ENCODE measurements around the gene TCEA3.
A peak's percentile ranks its signal among the peaks of the same experiment; 100 is the strongest.

TCEA3 gene

DNA sequence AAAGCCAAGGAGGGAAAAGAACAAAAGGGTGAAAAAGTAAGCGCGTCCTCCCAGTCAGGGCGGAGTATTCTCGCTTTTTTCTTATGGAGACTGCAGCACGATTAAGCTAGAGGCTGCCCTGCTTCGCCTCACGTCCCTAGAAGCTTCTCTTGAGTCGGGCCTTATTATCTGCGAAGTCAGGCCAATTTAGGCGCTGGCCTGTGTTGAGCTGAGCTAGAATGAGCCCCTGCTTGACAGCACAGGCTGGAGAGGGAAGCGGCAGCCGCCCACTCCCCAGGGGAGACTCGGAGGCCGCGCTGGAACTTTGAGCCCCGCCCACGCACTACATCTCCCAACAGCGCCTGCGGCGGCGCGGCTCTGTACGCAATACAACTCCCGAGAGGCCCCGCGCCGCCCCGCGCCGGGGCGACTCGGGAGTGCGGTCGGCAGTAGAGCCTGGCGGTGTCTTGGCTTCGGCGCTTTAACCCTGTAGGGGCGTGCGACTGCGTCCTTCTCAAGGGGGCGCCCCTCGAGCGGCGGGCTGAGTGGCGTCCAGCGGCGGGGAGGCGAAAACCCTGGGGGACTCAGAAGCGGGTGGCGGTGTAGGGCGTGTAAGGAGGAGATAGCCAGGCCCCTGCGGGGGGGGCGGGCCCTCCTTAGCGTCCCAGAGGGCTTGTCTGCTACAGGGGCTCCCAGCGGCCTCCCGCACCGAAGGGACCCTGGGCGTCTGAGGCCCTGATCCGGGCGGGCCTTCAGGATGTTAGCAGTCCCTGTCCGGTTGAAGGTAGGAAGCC lies 55.8 kb downstream of the TCEA3 start:
- peak; percentile 76 to 80 (median 77) for DNase-seq (ENCODE audit: low read depth in 2 of 3, low spot score in 2 of 3)

DNA sequence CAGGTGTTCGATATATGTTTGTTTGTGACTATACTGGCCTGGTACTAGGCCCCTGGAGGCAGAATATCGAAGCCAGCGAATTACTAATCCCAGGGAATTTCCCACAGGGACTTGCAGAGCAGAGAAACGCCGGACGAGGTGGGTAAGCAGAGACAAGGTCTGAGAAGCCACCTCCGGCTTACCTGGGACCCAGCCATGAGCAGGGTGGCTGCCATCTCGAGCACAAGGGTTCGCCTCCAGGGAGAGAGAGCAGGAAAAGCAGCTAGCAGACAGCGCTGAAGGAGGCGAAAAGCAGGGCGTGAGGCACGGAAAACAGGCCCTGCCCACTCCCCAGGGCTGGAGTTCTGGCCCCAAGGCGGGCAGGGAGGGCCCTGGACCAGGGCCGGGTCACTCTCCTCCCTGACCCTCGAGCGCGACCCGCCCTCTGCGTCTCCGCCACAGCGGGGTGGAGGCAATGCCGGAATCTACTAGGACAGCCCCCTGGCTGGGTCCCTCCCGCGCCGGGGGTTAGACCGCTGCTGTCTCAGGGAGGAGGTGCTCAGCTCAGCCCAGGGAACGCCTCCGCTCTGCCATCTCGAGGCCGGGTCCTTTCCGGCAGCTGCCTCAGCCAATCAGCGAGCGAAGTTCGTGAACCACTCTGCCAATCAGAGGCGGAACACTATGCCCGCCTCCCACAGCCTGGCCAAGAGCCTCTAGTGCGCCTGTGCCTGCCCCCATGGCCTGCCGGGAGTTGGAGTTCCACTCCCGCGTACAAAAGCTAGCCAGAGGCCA lies 56.6 kb downstream of the TCEA3 start:
- DNase-seq (ENCODE audit: low read depth in 2 of 3, low spot score in 2 of 3), result peak; percentile 81 to 93 (median 89)

DNA sequence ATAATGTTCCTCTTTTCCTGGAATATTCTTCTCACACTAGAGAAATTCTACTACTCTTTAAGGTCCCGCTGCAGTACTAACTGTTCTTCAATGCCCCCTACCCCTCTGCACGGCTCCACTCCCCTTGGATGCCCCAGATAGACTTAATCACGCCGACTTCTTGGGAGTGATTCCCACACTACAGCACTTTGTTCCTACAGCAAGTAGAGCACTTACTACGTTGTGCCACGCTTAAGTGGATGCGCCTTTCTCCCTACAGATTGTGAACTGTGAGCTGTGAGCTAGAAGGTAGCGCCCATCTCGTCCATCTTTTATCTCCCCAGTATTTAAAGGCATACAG lies 57.1 kb downstream of the TCEA3 start:
- no peak for DNase-seq (ENCODE audit: low read depth in 2 of 3, low spot score in 2 of 3)

DNA sequence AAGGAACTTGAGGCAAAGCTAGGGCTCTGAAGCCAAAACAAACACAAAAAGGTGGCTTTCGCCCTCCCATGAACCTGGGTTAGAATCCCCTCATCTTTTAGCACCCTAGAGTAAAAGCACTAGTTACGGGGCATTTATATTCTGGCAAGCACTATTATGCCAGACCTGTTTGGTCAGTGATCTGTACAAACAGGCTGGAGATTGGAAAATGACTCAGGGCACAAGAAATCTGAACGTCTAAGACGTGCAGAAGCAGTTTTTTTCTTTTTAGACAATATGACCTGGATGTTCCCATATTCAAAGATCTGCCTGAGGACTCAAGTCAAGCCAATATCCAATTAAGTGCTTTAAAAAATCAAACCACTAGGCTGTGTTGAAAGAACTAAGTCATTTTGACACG lies 58.0 kb downstream of the TCEA3 start:
- no peak for DNase-seq (ENCODE audit: low read depth in 2 of 3, low spot score in 2 of 3)

DNA sequence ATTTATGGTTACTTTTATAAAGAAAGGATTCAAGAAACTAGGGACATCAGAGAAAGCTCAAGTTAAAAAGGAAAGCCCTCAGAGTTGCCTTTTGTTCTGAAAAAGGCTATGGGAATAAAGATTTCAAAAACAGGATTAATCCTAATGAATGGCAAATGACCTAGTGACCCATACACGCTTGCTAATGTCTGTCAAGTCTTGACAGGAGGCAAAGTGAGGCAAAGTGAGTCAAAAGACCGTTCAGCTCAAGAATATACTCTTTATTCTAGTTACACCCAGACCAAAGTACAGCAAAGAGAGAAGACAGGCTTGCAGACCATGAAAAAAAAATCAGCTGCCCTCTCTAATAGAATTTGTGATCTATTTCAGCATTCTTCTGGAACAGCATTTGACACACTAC lies 58.4 kb downstream of the TCEA3 start:
- DNase-seq (ENCODE audit: low read depth in 2 of 3, low spot score in 2 of 3), result no peak

DNA sequence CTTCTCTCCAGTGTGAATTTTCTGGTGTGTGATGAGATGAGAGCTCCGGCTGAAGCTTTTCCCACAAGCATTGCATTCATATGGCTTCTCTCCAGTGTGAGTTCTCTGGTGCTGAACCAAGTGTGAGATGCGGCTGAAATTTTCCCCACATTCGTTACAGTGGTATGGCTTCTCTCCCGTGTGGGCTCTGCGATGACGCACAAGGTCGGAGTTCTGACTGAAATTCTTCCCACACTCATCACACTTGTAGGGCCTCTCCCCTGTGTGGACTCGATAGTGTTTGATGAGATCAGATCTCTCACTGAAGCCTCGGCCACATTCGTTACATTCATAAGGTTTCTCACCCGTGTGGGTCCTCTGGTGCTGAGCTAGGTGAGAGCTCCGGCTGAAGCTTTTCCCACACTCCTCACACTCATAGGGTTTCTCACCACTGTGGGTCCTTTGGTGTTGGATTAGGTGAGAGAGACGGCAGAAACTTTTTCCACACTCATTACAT lies 62.3 kb downstream of the TCEA3 start:
- DNase-seq (ENCODE audit: low read depth in 2 of 3, low spot score in 2 of 3), result no peak

DNA sequence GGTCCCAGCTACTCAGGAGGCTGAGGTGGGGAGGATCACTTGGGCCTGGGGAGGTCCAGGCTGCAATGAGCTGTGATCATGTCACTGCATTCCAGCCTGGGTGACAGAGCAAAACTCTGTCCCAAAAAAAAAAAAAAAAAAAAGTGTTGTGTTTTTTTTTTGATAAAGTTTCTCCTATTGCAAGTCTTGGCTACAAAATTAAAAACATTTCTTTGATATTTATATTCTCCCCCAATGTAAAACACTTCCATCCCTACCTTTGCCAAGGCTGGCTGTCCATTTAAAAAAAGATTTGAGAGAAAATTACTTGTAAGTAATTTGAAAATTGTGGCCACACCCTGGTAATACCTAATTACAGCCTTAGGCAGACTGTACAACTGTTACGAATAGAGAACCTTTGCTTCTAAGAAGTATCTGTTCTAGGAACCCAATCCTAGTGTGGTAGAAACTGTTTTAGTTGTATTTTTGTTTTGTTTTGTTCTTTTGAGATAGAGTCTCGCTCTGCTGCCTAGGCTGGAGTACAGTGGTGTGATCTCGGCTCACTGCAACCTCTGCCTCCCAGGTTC lies 66.2 kb downstream of the TCEA3 start:
- DNase-seq (ENCODE audit: low read depth in 2 of 3, low spot score in 2 of 3), result no peak

DNA sequence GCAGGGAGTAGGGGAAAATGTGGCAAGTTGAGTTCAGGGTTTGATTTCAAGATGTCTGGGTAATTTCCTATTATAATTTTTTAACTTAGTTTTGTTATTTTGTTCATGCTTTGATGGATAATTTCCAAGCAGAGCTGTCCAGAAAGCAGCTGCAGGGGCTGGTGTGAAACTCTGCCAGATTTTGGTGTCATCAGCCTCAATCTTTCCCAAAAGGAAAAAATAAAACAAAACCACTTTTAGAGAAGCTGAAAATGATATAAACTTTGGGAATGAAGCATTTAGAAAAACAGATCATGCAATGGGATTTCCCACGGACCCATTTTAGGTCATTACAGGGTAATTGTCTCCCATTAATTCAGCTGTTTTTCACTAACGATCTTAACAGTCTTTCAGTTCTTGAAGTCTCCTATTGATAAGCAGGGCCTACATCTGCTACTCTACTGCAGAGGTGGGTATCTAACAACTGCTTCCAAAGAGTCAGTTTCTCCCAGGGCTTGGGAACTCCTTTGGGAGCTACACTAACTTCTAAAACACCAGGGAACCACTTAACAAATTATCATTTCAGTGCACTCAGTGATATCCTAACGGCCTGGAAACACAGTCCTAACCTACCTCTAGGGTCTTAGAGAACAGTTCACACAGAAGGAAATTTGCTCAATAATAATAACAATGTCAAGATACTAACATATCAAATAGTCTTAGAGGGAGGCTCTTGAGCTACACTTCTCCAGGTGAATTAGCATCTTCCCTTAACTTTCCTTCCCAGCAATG lies 67.2 kb downstream of the TCEA3 start:
- no peak for DNase-seq (ENCODE audit: low read depth in 2 of 3, low spot score in 2 of 3)

DNA sequence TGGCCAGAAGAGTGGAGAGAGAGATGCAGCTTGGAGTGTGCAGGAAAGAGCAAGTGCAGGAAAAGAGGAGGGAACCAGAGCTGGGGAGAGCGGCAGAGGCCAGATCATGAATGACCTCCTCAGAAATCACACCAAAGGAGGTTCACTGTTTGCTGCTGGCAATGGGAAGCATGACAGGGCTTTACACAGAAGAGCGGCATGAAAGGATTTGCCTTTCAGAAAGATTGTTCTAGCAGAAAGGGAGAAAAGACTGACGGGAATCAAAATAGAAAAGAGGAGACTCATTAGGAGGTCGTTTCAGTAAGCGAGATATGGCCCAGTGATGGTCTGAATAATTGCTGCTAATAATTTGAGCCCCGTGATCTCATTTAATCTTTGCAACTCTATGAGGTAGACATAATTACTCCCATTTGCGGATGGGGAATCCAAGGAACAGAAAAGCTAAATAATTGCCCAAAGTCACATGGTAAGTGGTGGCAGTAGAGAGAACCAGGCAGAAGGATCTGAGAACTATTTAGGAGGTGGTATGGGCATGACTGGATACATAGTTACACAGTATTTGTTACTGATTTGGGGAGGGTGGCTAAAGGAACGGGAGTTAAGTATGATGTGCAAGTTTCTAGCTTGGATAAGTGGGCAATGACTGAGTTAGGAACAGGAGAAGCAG lies 67.9 kb downstream of the TCEA3 start:
- no peak for DNase-seq (ENCODE audit: low read depth in 2 of 3, low spot score in 2 of 3)

DNA sequence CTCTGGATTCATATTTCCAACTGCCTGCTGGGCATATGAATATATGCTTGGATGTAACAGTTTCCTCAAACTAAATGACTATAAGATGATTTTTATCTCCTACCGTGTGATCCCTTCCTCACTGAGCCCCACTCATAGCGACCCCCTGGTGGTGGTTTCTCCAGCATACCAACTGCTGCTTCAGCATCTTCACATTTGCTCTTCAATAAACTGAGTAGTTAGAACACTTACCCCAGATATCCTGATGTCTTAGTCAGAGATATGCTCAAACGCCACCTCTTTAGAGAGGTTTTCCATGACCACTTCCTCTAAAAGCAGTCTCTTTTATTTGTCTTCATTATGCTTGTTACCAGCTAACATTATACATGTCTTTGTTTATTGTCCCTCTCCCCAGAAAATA lies 70.3 kb downstream of the TCEA3 start:
- DNase-seq (ENCODE audit: low read depth in 2 of 3, low spot score in 2 of 3), result no peak

DNA sequence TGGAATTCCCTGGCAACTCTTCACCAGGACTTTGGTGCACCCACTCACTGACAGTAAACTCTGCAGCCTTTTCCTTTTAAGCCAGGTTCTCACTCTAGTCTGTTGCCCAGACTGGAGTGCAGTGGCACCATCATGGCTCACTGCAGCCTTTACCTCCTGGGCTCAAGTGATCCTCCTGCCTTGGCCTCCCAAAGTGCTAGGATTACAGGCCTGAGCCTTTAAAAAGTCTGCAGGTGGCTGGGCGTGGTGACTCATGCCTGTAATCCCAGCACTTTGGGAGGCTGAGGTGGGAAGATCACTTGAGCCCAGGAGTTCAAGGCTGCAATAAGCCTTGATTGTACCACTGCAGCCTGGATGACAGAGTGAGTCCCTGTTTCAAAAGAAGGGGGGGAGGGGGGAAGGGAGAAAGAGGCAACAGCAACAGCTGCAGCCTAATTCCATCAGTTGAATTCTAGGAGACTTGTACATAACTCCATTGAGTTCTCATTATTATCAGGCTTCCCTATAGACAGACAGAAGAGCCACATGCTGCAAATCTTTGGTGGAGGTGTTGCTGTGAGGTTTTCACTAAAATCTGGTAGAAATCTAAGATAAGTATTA lies 72.4 kb downstream of the TCEA3 start:
- no peak for DNase-seq (ENCODE audit: low read depth in 2 of 3, low spot score in 2 of 3)

DNA sequence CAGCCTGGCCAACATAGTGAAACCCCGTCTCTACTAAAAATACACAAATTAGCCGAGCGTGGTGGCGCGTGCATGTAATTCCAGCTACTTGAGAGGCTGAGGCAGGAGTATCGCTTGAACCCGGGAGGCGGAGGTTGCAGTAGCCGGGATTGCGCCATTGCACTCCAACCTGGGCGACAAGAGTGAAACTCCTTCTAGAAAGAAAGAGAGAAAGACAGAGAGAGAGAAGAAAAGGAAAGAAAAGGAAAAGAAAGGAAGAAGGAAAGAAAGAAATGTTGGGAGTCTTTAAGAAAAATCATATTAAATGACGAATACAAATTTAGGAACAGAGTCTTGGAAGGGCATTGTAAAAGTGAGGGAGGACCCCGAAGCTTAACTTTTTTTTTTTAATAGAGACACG lies 78.6 kb downstream of the TCEA3 start:
- DNase-seq (ENCODE audit: low read depth in 2 of 3, low spot score in 2 of 3), result no peak

DNA sequence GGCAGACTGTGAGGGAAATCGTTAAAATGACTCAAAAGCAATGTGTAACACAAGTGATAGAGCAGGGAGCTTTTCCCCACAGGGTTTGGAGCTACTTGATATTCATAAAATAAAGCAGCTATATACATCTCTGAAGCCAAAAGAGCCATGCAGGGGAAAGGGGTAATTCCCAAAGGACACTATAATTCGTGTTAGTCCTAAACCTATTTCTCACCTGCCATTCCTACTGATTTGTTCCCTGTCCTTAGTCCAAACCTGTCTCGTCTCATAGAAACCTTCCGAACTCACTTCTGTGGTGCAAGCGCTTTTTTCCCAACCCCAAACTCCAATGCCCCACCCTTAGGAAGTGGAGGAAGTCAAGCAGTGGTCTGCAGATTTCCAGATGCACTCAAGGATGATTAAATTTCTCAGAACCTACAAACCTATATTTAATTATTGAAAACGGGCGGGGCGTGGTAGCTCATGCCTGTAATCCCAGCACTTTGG lies 79.5 kb downstream of the TCEA3 start:
- no peak for DNase-seq (ENCODE audit: low read depth in 2 of 3, low spot score in 2 of 3)

DNA sequence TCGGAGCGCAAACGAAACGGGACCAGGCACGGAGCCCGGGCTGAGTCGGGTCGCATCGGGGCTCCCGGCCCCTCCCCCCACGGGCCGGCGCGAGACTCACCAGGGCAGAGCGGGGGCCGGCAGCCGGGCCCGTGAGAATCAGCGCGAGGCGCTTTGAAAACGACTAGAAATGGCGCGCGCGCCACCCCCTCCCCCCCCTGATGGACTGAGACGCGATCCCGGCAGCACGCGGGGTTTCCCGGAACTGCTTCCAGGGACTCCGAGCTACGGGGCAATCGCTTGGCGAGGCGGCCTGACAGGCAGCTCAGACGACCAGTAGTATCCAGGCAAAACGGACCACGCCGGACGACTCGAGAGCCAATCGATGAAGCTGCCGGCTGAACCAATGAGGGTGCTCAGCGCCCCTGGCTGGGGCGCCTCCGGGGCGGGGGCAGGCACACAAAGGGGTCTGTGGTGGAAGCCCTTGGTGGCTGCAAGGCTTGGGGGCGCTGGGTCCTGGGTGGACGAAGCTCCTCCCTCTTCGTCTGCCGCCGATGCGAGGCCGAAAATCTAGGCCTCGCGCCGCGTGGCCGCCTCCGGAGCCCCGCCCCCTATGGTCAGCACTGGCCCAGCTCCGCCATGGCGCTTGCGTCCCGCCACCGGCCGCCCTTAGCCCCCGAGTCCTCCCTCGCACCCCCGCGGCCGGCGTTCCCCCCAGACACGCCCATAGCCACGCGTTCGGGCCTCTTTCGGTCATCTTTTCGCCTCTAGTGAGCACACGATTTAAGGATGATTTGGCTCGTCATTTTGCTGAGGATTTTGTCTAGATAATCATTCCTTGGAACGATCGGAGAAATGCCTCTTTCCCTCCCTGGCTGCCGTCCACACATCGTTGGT lies 80.2 kb downstream of the TCEA3 start, which contains the start of gene HNRNPR:
Gene HNRNPR, minus strand, starts transcription at position 174 of the 876 bp plus-strand sequence. CDS start 3,276 bp downstream, outside the sequence.
- peak; percentile 95 to 98 (median 97) for DNase-seq (ENCODE audit: low read depth in 2 of 3, low spot score in 2 of 3)

DNA sequence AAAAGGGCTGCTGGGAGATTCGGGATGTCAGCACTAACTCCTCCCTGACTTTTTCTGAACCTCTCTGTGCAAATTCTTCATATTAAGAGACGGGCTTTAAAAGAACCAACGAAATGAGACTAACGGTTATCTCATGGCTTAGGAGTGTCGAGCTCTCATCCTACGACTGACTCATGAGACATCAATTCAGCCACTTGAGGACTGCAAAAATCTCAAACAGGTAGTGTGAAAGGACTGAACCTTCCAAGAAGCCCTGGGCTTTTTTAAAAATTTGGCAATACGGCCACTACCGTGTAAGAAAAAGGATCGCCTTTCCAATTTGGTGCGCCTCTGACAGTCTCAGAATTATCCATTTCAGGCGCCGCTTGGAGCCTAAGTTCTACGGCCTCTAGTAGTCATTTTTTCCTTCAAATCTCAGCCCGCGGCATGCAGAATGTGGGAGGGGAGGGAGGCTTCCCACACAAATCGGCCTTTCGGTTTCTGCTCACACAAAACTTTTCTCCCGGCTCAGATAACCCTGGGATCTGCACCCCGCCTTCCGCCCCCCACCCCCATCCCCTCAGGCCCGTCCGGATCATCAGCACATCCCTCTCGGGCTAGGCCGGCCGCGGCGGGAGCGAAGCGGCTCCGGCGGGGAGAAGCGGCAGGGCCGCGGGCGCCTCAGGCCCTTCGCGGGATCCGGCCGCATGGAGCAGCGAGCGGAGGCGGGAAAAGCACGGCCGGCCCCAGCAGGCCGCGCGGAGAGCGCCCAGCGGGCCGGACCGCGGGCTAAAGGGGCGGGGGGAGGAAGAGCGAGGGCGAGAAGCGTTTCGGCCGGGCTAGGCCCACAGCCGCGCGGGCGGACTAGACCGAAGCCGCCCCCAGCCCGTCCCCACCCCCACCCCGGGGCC lies 81.1 kb downstream of the TCEA3 start:
- peak; percentile 36 to 40 (median 37) for DNase-seq (ENCODE audit: low read depth in 2 of 3, low spot score in 2 of 3)

DNA sequence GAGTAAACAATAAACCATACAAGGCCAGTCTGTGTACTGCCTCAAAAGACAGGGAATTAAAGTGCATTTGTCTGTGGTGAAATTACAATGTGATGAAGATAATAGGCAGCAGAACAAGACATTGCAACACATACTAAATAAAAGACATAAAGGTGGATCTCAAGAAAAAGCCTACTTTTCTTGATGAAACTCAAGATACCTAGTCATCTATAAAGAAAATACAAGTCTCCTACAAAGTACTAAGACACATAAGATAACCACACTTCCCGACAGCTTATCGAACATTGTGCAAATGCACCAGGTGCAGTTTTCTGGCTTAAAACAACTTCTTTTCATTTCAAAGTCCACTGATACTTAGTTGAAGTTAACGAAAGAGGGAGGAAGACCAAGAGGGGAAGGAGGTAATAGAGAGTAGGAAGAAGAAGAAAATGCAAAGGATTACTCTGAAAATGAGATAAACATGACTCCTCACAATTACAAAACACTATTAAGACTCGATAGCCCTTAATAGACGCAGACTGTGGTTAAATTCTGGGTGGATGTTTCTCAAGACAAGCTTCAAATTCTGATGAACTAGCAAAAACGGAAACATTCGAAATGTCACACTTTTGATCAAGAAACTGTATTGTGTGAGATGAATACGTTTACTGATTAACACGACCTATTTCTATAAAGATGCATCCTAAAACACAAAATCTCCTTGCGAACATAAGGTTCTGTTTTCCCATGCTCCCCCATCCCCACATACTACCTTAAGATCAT lies 82.4 kb downstream of the TCEA3 start:
- DNase-seq (ENCODE audit: low read depth in 2 of 3, low spot score in 2 of 3), result no peak

DNA sequence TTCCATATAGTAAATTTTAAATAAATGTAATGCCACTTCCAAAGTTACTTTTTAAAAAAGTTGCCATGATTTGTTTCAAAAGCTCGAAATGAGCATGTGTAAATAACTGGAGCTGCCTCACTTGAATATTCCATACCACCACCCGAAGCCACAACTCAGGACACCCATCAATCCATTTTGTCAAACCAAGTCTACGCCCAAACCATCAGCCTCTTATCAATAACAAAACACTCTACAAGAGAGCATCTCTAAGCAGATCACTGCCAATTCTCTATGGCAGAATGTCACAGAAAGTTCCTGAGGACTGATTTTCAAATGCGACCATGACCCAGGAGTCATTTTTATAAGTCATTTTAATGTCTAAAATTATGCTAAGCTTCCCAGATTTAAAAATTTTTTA lies 84.9 kb downstream of the TCEA3 start:
- no peak for DNase-seq (ENCODE audit: low read depth in 2 of 3, low spot score in 2 of 3)

Measured in activated CD8-positive, alpha-beta memory T cell treated with anti-CD3 and anti-CD28 coated beads for 48 hours (primary cell).